NCI-H187 treated with DMSO at 0.1 percent for 48 hours (cell line): ENCODE measurements around the gene B2M.
A peak's percentile ranks its signal among the peaks of the same experiment; 100 is the strongest.
"Not testable (repeated sequence)": the region's sequence is repeated elsewhere in the genome, so short reads cannot be mapped to it uniquely, and the experiment has no call there.

Experiments used
- DNase-seq: peaks from one replicate; lab custom pipeline; 2025; lab: John Stamatoyannopoulos, UW

B2M gene

DNA sequence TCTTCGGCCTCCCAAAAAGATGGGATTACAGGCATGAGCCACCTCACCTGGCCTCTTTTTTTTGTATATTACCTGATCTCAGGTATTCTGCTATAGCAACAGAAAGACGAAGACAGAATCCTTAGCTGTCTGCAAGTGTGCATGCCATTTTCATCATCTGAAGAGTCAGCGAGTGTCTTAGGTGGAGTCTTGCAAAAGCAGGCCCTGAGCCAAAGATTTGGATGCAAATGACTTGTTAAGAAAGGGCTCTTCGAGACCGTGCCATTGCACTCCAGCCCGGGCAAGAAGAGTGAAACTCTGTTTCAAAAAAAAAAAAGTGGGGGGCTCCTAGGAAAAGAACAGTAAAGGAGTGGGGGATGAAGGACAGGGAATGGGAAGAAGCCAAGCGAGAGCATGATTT lies 14.8 kb downstream of the B2M start:
- no peak for DNase-seq

DNA sequence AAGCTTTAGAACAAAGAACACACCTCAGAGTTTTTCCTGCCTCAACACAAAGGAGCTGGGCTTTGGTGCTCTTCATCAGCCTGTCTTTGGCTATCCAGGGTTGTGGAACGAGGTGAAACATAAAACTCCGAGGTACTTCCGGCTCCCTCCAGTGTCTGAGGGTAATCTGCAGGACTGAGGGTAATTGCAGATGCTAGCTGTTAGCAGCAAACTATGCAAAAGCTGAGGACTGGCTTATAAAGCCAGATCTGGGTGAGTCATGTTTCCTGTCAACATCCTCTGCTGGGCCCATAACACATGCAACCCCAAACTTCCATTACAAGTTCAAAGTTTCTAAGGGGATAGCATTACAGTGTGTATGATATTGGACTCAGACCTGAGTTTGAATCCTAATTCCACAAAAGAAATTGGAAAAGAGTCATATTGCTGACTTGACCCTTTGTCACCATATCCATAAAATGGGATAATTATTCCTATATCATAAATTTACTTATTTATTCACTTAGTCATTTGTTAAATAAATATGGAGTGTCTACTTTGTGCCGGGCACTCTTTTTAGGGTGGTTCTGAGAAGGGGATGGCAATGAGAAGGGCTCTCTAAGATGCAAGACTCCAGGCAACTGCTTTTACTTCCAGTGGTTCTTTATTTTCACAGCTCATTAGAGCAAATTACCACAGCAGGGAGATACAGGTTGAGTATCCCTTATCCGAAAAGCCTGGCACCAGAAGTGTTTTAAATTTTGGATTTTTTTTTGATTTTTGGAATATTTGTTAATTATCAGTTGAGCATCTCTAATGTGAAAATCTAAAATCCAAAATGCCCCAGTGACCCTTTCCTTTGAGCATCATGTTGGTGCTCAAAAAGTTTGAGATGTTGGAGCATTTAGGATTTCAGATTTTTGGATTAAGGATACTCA lies 15.5 kb downstream of the B2M start:
- no peak for DNase-seq

DNA sequence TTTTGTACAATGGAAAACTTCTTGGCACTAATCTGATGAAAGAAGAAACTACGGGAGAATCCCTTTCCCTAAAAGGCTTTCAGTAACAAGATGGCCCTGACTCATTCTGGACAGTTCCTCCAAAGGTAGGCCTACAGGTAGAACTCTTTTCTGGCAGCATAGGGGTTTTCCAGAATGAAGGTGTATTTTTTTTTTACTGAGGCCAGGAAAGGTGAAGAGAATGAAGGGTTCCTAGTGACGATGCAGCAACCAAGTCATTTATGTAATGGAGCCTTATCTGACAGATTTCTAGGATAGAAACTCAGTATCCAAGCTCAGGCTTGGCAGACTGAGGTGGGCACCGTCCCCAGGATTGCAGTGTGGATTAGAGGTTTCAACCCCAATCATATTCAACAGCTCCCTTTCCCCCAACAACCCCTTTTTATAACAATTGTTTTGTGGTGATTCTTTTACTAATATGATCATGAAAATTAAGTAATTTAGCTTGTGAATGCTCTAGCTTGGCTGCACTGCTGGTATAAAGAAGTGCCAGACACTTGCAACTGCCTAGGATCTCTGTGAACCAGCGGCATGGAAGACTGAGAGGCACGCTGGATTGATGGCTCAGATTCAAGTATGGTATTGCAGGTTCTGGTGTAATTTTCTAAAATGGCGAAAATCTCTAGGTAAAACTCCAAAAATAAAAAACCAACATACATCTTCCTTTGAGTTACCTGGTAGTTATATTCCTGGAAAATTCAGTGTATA lies 16.3 kb downstream of the B2M start:
- DNase-seq, result no peak

DNA sequence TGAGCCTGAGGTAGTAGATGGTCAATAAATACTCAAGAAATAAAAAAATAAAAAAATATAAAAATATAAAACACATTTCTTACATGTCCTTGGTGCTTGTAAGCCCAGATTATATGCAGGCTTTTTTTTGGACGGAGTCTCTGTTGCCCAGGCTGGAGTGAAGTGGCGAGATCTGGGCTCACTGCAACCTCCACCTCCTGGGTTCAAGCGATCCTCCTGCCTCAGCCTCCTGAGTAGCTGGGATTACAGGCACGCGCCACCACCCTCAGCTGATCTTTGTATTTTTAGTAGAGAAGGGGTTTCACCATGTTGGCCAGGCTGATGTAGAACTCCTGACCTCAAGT lies 16.9 kb downstream of the B2M start:
- DNase-seq, result not testable (repeated sequence)

DNA sequence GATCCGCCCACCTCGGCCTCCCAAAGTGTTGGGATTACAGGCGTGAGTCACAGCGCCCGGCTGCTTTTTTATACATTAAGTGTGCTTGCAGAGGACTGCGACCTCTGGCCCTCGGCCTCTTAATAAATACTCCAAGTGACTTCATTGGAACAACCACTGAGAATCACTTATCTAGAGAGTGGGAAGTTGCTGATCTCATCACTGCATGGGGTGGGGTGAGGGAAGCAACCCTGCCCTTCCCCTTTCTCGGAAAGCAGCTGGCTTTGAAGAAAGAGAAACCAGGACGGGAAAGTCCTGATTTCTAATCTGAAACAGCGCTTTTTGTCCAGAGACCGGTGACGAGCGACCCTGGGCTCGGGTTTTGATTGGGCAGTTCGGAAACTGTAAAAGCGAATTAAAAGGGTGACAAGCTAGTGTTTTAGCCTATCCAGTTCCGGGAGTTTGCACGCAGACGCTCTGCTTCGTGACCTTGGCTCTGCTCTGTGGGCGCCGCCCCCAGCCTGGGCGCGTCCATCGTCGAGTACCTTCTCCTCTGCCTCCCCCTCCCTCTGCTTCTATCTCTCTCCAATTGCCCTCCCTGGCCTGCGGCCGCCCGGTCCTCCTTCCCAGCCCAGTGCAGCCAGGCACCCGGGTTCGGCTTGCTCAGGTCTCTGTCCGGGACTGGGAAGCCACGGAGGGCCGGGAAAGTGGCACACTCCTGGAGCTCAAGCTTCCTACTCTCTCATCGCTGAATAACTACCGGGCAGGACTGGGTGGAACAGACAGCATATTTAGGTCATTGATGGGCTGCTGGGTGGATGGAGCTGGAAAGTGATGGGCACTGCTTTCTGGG lies 17.5 kb downstream of the B2M start:
- DNase-seq, result peak; percentile 60

DNA sequence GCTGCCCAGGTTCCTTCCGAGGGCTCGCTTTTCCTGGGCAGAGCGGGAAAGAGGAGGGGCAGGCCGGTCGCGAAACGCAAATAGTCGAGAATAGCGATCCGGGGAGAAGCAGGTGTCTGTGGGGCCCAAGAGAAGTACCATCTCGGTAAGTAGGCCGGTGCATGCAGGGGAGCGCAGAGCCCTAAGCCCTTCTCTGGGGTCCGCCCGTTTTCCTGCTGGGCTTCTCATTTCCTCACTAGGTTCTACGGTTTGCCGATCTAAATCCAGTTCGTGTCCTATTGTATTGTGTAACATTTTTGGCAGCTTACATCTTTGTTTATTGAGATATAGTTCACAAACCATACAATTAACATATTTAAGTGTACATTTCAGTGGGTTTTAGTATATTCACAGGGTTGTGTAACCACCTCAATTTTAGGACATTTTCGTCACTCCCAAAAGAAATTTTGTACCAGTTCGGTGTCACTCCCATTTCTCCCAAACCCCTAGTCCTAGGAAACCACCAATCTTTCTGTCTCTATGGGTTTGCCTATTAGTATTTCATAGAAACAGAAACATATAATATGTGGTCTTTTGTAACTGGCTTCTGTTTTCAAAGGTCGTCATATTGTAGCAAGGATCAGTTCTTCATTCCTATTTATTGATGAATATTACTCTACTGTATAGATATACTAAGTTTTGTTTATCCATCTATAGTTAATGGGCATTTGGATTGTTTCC lies 18.3 kb downstream of the B2M start:
- no peak for DNase-seq

DNA sequence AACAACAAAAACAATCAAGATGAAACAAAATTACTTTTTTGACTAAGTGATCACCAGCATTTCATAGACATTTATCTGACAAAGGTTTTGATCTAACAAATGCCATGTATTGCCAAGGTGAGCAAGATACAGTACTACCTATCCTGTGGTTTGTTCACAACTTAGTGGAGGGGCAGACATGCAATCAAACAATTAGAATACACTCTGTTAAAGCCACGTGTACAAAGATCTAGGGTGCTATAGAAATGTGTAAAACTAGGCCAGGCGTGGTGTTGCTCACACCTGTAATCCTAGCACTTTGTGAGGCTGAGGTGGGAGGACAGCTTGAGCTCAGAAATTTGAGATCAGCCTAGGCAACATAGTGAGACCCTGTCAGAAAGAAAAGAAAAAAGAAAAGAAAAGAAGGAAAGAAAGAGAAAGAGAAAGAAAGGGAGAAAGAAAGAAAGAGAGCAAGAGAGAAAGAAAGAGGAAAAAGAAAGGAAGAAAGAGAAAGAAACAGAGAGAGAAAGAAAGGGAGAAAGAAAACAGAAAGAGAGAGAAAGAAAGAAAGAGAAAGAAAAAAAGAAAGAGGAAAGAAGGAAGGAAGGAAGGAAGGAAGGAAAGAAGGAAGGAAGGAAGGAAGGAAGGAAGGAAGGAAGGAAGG lies 23.6 kb downstream of the B2M start:
- no peak for DNase-seq

DNA sequence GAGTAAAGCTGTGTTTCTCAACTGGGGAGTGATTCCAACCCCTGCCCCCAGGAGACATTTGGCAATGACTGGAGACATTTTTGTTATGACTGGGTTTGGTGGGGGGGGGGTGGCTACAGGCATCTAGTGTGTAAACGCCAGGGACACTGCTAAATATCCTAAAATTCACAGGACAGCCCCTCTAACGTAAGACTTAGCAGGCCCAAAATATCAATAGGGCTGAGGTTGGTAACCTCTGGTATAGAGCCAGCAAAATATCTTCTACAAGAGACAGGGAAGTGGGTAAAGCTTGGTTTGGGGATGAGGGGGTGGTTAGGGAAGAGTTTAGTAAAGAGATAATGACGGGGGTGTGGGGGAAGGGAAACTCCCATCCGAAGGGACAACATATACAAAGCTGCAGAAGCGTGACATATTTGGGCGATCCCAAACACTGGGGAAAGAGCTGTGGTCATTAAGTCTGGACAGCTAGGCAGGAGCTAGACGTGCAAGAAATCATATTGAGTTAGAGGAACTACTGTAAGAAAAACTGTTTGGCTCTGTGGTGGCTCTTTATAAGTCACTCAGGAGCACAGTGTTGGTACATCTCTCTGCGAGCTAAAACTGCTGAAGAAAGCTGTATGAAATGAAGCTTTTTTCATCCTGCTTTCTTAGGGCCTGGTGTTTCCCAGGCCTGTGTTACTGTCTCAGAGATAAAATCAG lies 24.3 kb downstream of the B2M start:
- DNase-seq, result no peak

DNA sequence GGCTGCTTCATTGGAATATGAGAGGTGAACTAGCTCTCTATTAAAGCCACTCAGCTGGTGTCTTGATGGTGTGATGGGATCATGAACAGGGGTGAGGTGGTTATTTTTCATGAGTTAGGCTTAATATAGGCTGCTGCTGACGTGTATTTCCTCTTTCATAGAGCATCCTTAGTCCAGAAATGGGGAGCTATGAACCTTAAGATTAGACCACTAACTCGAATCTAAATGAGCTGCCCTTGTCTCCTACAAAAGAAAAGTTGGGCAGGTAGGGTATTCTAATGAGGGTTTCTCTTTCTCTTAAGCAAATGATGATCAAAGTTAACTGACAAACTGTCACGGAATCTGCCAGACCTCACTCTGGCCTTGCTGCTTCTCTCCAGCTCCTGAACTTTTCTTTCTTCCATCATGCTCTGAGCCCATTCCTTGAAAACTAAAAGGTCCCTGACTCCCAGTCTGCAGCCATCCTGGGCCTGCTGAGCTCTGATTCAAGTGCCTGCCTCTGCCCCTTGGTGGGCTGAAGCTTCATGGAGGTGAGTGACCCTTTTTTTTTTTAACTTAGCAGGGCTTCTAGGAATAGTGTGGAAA lies 25.0 kb downstream of the B2M start, which contains the start of gene TRIM69:
TSS of gene TRIM69 (plus strand) at position 348 of the 585 bp plus-strand sequence. CDS start at position 525, 177 bp downstream.
- no peak for DNase-seq

DNA sequence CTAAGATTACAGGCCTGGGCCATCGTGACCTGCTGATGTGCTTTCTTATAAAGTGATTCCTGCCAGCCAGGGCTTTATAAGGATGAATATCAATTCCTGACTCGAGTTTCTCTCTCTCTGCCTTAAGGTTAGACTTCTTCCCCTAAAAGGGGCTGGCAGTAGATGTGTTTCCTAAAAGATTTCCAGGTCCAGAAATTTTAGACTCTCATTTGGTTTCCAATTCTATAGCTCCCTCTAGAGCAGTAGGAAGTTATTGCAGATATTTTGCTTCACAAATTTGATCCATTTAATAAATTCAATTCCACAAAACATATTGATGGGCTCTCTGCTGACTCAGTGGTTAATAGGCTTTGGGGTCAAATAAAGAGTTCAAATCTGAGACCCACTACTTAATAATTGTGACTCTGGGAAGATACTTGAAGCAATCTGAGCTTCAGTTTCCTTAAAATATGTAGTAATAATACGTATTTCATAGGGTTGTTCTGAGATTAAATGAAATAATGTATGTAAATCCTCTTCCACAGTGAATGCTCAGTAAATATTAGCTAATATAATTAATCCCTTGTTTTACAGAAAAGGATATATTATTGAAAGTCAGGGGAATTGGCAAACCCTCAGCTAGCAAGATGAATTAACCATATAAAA lies 27.1 kb downstream of the B2M start:
- no peak for DNase-seq

DNA sequence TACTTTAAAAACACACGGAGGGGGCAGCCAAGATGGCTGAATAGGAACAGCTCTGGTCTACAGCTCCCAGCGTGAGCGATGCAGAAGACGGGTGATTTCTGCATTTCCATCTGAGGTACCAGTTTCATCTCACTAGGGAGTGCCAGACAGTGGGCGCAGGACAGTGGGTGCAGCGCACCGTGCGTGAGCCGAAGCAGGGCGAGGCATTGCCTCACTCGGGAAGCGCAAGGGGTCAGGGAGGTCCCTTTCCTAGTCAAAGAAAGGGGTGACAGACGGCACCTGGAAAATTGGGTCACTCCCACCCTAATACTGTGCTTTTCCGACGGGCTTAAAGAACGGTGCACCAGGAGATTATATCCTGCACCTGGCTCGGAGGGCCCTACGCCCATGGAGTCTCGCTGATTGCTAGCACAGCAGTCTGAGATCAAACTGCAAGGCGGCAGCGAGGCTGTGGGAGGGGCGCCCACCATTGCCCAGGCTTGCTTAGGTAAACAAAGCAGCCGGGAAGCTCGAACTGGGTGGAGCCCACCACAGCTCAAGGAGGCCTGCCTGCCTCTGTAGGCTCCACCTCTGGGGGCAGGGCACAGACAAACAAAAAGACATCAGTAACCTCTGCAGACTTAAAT lies 28.0 kb downstream of the B2M start:
- not testable (repeated sequence) for DNase-seq

DNA sequence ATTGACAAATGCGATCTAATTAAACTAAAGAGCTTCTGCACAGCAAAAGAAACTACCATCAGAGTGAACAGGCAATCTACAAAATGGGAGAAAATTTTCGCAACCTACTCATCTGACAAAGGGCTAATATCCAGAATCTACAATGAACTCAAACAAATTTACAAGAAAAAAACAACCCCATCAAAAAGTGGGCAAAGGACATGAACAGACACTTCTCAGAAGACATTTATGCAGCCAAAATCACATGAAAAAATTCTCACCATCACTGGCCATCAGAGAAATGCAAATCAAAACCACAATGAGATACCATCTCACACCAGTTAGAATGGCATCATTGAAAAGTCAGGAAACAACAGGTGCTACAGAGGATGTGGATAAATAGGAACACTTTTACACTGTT lies 32.1 kb downstream of the B2M start:
- not testable (repeated sequence) for DNase-seq

DNA sequence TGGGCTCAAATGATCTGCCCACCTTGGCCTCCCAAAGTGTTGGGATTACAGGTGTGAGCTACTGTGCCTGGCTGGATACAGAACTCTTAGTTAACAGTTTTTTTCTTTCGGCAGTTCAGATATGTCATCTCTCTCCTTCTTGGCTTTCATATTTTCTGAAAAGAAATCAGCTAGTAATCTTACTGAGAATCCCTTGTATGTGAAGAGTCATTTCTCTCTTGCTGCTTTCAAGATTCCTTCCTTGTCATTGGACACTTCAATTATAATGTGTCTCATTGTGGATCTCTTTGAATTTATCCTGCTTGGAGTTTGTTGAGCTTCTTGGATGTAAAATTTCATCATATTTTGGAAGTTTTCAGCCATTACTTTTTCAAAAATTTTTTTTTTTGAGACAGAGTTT lies 42.0 kb downstream of the B2M start:
- no peak for DNase-seq

DNA sequence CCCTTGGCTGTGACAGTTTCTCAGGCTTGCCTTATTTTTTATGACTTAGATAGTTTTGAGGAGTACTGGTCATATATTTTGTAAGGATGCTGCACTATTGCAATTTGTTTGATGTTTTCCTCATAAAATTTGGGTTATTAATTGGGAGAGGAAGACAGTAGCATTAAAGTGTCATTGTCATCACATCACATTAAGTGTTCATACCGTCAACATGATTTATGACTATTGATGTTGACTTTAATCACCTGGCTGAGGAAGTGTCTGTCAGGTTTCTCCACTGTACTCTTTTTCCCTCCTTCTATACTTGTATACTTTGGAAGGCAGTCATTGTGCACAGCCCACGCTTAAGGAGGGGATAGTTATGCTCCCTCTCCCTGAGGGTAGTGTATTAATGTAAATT lies 51.9 kb downstream of the B2M start:
- DNase-seq, result no peak

DNA sequence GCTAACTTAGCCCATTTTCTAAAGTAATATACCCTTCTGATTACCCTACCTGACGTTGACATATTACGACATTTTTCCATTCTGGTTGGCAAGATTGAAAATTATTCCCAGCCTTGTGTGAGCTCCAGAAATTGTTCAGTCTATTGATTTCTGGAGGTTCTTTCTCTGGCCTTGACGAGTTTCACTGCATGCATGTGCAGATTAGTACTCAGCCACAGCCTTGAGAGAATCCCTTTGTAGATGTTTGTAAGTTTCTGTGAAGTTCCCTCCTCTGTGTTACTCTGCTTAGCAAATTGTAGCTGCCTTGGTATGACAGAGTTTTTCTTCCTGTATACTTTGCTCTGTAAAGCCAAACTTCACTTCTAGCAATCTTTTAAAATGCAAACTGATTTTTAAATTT lies 52.5 kb downstream of the B2M start:
- DNase-seq, result no peak

DNA sequence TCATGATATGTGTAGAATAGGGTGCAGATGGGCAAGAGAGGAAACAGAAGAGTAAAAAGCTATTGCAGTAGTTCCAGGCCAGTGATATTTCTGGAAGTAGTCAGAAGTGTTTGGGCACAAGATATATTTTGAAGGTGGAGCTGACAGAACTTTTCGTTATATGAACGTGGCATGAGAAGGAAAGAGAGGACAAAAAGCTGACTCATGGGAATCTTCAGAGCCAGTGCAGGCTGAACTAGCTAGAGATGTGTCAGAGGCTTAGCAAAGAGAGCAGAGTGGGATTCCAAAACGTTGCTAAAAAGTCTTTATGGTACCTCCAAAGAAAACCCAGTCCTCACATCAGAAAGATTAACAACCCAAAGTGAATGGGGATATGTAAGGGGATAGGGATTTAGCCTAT lies 53.7 kb downstream of the B2M start:
- DNase-seq, result no peak
